ENCODE results near the gene SCFD2. TPM values are rescaled to one million over a fixed set of nuclear protein-coding genes. Genes with fewer than 3 reads are reported as not detected.

SCFD2 gene
- total RNA-seq, 1 experiment from 2014 or later: 19.2 TPM

- POLR2A ChIA-PET: no interaction called here
- Mint-ChIP-seq H3K36me3 (ENCODE audit: insufficient read depth, unreplicated experiment) (no peaks in the 10 kb centered on the region), H3K9me3 (ENCODE audit: unreplicated experiment) (no peaks in the 10 kb centered on the region), H3K27me3 (ENCODE audit: insufficient read depth, unreplicated experiment) (no peaks in the 10 kb centered on the region), H3K4me3 (ENCODE audit: unreplicated experiment) (no peak overlapping the region), H3K27ac (ENCODE audit: low read depth, unreplicated experiment) (no peak overlapping the region), H3K4me1 (ENCODE audit: insufficient read depth, unreplicated experiment) (peaks cover 10% of the 10 kb centered on the region)
- intact Hi-C loops (cut with micrococcal nuclease): no loop called here
- TF ChIP-seq CTCF (IDR thresholded peaks at IDR 0.05; ENCODE audit: unreplicated experiment): no peak
- CTCF ChIA-PET: no interaction called here
- BruUV-seq (replicated peaks): no TSS peak
- DNase-seq (ENCODE audit: unreplicated experiment): no peak
These were observed 239.8 kb downstream of the SCFD2 start for GRCh38 chr4:53126099-53126498.

GRCh38 chr4:53123819-53124218 lies 242.0 kb downstream of the SCFD2 start:
- no peak for TF ChIP-seq CTCF (IDR thresholded peaks at IDR 0.05; ENCODE audit: unreplicated experiment)
- no peaks in the 10 kb centered on the region for H3K36me3 Mint-ChIP-seq (ENCODE audit: insufficient read depth, unreplicated experiment)
- ChIA-PET CTCF (interaction anchor here (0.5 kb wide), 1 partner anchor 242 kb away, joined by 3 read pairs; no protein-coding TSS in a partner anchor), POLR2A (interaction anchor here (0.6 kb wide), 1 partner anchor 15 kb away, joined by 3 read pairs; no protein-coding TSS in a partner anchor)
- H3K4me1 Mint-ChIP-seq (ENCODE audit: insufficient read depth, unreplicated experiment): peaks cover 6% of the 10 kb centered on the region
- H3K27me3 Mint-ChIP-seq (ENCODE audit: insufficient read depth, unreplicated experiment): no peaks in the 10 kb centered on the region
- no peak overlapping the region for H3K4me3 Mint-ChIP-seq (ENCODE audit: unreplicated experiment)
- H3K27ac Mint-ChIP-seq (ENCODE audit: low read depth, unreplicated experiment): no peak overlapping the region
- no peaks in the 10 kb centered on the region for H3K9me3 Mint-ChIP-seq (ENCODE audit: unreplicated experiment)
- intact Hi-C loops (cut with micrococcal nuclease): no loop called here
- DNase-seq (ENCODE audit: unreplicated experiment): no peak
- BruUV-seq (replicated peaks): no TSS peak

GRCh38 chr4:53123171-53123570 lies 242.7 kb downstream of the SCFD2 start:
- CTCF ChIA-PET: interaction anchor here (0.7 kb wide), 1 partner anchor 775 kb away, joined by 3 read pairs; no protein-coding TSS in a partner anchor

More at GRCh38 chr4:53123171-53123570, 242.7 kb downstream of the SCFD2 start:
- no TSS peak for BruUV-seq (replicated peaks)
- peaks cover 4% of the 10 kb centered on the region for H3K4me1 Mint-ChIP-seq (ENCODE audit: insufficient read depth, unreplicated experiment)
- H3K9me3 Mint-ChIP-seq (ENCODE audit: unreplicated experiment): no peaks in the 10 kb centered on the region
- intact Hi-C loops (cut with micrococcal nuclease): no loop called here
- H3K27me3 Mint-ChIP-seq (ENCODE audit: insufficient read depth, unreplicated experiment): no peaks in the 10 kb centered on the region
- TF ChIP-seq CTCF (IDR thresholded peaks at IDR 0.05; ENCODE audit: unreplicated experiment): no peak
- H3K27ac Mint-ChIP-seq (ENCODE audit: low read depth, unreplicated experiment): no peak overlapping the region
- POLR2A ChIA-PET: no interaction called here
- H3K36me3 Mint-ChIP-seq (ENCODE audit: insufficient read depth, unreplicated experiment): no peaks in the 10 kb centered on the region
- no peak overlapping the region for H3K4me3 Mint-ChIP-seq (ENCODE audit: unreplicated experiment)
- DNase-seq (ENCODE audit: unreplicated experiment): no peak
